ENCODE results near the gene PDE11A. TPM values are rescaled to one million over a fixed set of nuclear protein-coding genes. Genes with fewer than 3 reads are reported as not detected.

The PDE11A gene
- total and polyA plus RNA-seq, 2 experiments from 2014 or later = 1.7 to 3.6 TPM

DNA sequence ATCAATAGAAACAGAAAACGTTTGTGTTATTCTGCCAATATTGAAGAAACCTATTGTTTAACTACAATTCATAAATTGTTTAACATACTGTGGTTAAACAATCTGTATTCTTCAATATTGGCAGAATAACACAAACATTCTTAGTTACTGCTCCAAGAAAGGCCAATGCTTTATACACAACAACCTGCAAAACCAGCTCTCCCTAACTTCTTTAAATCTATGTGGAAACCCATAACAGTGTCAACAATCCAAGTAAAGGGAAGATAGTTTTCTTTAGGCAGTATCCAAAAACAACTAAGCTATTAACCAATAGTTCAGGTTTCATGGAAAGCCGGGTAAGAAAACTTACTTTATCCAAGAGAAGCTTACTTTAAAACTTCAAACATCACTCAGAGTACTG is 33.5 kb upstream of the PDE11A start:
- Histone ChIP-seq H3K27me3 (no peaks in the 10 kb centered on the region), H3K9me3 (ENCODE audit: low read depth) (no peaks in the 10 kb centered on the region), H3K4me1 (ENCODE audit: low read depth) (no peaks in the 10 kb centered on the region), H3K4me3 (no peak overlapping the region), H3K27ac (no peak overlapping the region), H3K36me3 (no peaks in the 10 kb centered on the region)
- TF ChIP-seq, protein P1, sequence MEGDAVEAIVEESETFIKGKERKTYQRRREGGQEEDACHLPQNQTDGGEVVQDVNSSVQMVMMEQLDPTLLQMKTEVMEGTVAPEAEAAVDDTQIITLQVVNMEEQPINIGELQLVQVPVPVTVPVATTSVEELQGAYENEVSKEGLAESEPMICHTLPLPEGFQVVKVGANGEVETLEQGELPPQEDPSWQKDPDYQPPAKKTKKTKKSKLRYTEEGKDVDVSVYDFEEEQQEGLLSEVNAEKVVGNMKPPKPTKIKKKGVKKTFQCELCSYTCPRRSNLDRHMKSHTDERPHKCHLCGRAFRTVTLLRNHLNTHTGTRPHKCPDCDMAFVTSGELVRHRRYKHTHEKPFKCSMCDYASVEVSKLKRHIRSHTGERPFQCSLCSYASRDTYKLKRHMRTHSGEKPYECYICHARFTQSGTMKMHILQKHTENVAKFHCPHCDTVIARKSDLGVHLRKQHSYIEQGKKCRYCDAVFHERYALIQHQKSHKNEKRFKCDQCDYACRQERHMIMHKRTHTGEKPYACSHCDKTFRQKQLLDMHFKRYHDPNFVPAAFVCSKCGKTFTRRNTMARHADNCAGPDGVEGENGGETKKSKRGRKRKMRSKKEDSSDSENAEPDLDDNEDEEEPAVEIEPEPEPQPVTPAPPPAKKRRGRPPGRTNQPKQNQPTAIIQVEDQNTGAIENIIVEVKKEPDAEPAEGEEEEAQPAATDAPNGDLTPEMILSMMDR (IDR thresholded peaks at IDR 0.05; ENCODE audit: low read depth, low read length) = no peak
- no peak for DNase-seq (ENCODE audit: low read depth in 1 of 2, low spot score in 1 of 2)

DNA sequence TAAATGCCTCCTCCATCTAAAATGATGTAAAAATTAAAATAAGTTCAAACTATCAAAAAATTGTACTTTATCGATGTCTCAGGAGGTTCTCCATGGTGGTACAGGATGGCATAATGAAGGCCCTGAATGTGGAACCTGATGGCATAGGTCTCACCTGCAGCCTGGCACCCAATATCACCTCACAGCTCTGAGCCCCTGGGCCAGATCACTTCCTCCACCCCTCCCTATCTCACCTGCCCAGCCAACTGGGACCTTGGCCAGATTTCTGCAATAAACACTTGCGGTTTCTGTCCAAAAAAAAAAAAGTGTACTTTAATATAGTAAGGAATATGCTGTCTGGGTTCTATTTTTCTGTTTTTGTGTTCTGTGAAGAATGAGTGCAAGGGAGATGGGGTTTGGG is 33.0 kb upstream of the PDE11A start:
- H3K36me3 ChIP-seq = no peaks in the 10 kb centered on the region
- no peak for DNase-seq (ENCODE audit: low read depth in 1 of 2, low spot score in 1 of 2)
- H3K4me3 ChIP-seq = no peak overlapping the region
- no peaks in the 10 kb centered on the region for H3K9me3 ChIP-seq (ENCODE audit: low read depth)
- H3K4me1 ChIP-seq (ENCODE audit: low read depth) = no peaks in the 10 kb centered on the region
- H3K27me3 ChIP-seq = no peaks in the 10 kb centered on the region
- TF ChIP-seq, protein P1 (IDR thresholded peaks at IDR 0.05; ENCODE audit: low read depth, low read length) = no peak
- H3K27ac ChIP-seq = no peak overlapping the region

DNA sequence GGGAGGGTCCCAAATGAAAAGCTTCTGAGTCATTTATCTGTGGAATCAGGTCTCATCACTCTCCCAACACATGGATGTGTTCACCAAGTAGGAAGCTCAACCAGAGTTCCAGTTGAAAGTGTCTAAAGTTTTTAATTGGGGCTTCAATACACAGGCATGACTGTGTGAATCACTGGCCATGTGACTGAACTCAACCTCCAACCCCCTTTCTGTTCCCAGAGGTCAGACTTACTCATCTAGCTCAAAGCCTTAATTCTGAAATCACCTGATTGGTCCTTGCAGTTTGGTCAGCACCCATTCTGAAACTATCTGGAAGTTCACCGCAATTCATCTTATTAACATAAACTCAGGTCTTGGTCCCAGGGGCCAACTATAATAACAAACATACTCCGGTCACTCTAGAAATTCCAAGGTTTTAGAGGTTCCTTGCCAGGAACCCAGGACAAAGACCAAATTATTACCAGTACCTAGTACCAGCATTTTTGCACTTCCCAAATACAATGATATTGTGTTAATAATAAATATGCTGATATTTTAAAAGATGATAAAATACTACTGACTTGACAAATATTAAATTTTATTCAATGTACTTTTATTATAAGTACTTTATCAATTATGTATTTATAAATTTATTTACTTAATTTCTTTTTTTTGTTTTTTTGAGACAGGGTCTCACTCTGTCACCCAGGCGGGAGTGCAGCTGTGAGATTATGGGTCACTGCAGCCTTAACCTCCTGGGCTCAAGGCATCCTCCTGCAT is 28.9 kb upstream of the PDE11A start:
- Histone ChIP-seq H3K4me1 (ENCODE audit: low read depth) (no peaks in the 10 kb centered on the region), H3K4me3 (no peak overlapping the region), H3K9me3 (ENCODE audit: low read depth) (no peaks in the 10 kb centered on the region), H3K36me3 (no peaks in the 10 kb centered on the region), H3K27ac (no peak overlapping the region), H3K27me3 (no peaks in the 10 kb centered on the region)
- no peak for DNase-seq (ENCODE audit: low read depth in 1 of 2, low spot score in 1 of 2)
- TF ChIP-seq, protein P1 (IDR thresholded peaks at IDR 0.05; ENCODE audit: low read depth, low read length) = no peak

DNA sequence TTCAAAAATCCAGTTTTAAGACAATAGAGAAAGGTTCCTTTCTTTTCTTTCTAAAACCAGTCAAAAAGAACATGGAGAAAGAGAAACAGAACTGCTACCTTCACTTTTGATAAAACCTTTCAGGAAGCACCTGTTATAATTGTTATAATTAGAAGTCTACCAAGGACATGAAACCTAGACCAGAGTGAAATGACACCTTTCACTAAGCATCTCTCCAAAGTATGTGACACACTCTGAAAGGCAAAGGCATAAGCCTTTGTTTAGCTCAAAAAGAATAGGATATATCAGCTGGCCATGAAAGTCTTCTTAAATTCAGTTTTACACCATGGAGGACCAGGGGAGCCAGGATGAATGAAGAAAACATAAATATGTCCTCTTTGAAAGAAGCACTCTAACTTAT is 20.9 kb upstream of the PDE11A start:
- DNase-seq (ENCODE audit: low read depth in 1 of 2, low spot score in 1 of 2) = no peak
- H3K4me1 ChIP-seq (ENCODE audit: low read depth) = peaks cover 9% of the 10 kb centered on the region

DNA sequence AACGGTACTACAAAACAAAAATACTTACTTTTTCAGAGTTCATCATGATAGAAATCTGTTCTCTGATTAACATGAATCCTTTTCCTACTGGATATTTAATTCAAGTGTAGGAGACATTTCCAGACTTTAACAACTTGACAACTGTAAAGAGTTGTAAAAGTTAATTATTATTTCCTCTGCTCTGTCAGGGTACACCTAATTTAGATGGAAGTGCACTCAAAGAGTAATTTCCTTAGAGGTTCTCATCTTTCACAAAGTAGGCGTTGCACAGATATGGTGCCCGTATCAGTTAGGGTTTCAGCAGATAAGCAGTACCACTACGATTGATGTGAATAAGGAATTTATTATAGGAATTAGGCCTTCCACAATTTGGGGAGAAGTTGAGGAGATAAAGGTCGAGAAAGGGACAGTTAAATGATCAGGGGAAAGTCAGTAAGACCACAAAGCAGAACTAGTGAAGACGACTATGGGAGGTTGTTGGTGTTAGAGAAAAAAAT is 16.2 kb upstream of the PDE11A start:
- TF ChIP-seq, protein P1 (IDR thresholded peaks at IDR 0.05; ENCODE audit: low read depth, low read length) = no peak
- Histone ChIP-seq H3K4me3 (no peak overlapping the region), H3K36me3 (no peaks in the 10 kb centered on the region), H3K27me3 (no peaks in the 10 kb centered on the region), H3K9me3 (ENCODE audit: low read depth) (no peaks in the 10 kb centered on the region), H3K27ac (no peak overlapping the region), H3K4me1 (ENCODE audit: low read depth) (peaks cover 9% of the 10 kb centered on the region)
- no peak for DNase-seq (ENCODE audit: low read depth in 1 of 2, low spot score in 1 of 2)

More for the DNA sequence above, 20.9 kb upstream of the PDE11A start:
- H3K9me3 ChIP-seq (ENCODE audit: low read depth) = no peaks in the 10 kb centered on the region
- H3K27me3 ChIP-seq = no peaks in the 10 kb centered on the region
- no peaks in the 10 kb centered on the region for H3K36me3 ChIP-seq
- no peak overlapping the region for H3K27ac ChIP-seq
- no peak overlapping the region for H3K4me3 ChIP-seq
- TF ChIP-seq, protein P1 (IDR thresholded peaks at IDR 0.05; ENCODE audit: low read depth, low read length) = no peak
